ENCODE results near the gene RFX5. TPM values are rescaled to one million over a fixed set of nuclear protein-coding genes. Genes with fewer than 3 reads are reported as not detected.

The RFX5 gene
- polyA plus RNA-seq, 2 of the 4 experiments (the other 2 are of a cell fraction) = 55.9 to 60.1 TPM

GRCh38 chr1:151343587-151343986 lies 3.5 kb downstream of the RFX5 start (continued):
- TF ChIP-seq HOXA7 (CRISPR knock-in tag; IDR thresholded peaks at IDR 0.05) (no peak), SMC3 (IDR thresholded peaks at IDR 0.05) (no peak)

- no peak overlapping the region for H3K4me3 ChIP-seq
- FAIRE-seq = no peak
- no peak for TF ChIP-seq CHD2 (IDR thresholded peaks at IDR 0.05; ENCODE audit: low read length, partially characterized antibody)
- no peak for TF ChIP-seq SREBF2 (IDR thresholded peaks at IDR 0.05)
- TF ChIP-seq BHLHE40 (IDR thresholded peaks at IDR 0.05; ENCODE audit: low read depth, low read length) = no peak
- no peak for TF ChIP-seq ESRRA (IDR thresholded peaks at IDR 0.05; ENCODE audit: borderline replicate concordance, low read length)
- no peak for TF ChIP-seq HEYL (CRISPR knock-in tag; IDR thresholded peaks at IDR 0.05)
- ChIA-PET POLR2A (no interaction called here), CTCF (interaction anchor here (7.6 to 11.2 kb wide), 2 partner anchors 13 to 30 kb away, joined by 108 to 831 read pairs; partner anchors contain the start of gene PI4KB)
- H3K4me1 ChIP-seq = peaks cover 12% of the 10 kb centered on the region
- no peak for ATAC-seq
- 82% methylated on average over 6 of the region's 6 CpGs for WGBS (ENCODE audit: missing lambda C conversion rate)
- DNase-seq (ENCODE audit: low read depth in 1 of 2, low spot score in 1 of 2) = no peak
- no peak overlapping the region for H3K4me2 ChIP-seq
- no peaks in the 10 kb centered on the region for H3K9me3 ChIP-seq
- no peak overlapping the region for H3K27ac ChIP-seq
These were observed 4.5 kb downstream of the RFX5 start for GRCh38 chr1:151342569-151342968.

- DNase-seq (ENCODE audit: low read depth in 1 of 2, low spot score in 1 of 2) = no peak
- no peak overlapping the region for H3K27ac ChIP-seq
- no peak overlapping the region for H3K4me2 ChIP-seq
- H3K4me3 ChIP-seq = no peak overlapping the region
- CTCF ChIA-PET = interaction anchor here (1.8 to 11.2 kb wide), 4 partner anchors 13 to 134 kb away, joined by 4 to 831 read pairs (median 58); partner anchors contain the start of gene PI4KB
- H3K9me3 ChIP-seq = no peaks in the 10 kb centered on the region
- POLR2A ChIA-PET = interaction anchor here (1.8 to 2.0 kb wide), 2 partner anchors 14 to 31 kb away, joined by 7 to 9 read pairs; partner anchors contain the start of gene PI4KB
- peaks cover 12% of the 10 kb centered on the region for H3K4me1 ChIP-seq
- 88% methylated on average over 2 of the region's 2 CpGs for WGBS (ENCODE audit: missing lambda C conversion rate)
- TF ChIP-seq PHF8 (IDR thresholded peaks at IDR 0.05; ENCODE audit: borderline replicate concordance, low read depth) (no peak), MAFK (IDR thresholded peaks at IDR 0.05; ENCODE audit: partially characterized antibody) (no peak), ZFP36 (IDR thresholded peaks at IDR 0.05; ENCODE audit: borderline replicate concordance, partially characterized antibody) (no peak), RCOR1 (IDR thresholded peaks at IDR 0.05; ENCODE audit: low read depth, low read length) (no peak), HMGXB4 (CRISPR knock-in tag; IDR thresholded peaks at IDR 0.05; ENCODE audit: borderline replicate concordance) (no peak), CHD2 (IDR thresholded peaks at IDR 0.05; ENCODE audit: low read length, partially characterized antibody) (no peak), EHF (CRISPR knock-in tag; IDR thresholded peaks at IDR 0.05) (no peak), MAZ (IDR thresholded peaks at IDR 0.05; ENCODE audit: borderline replicate concordance, low read depth, low read length) (no peak), HOXA7 (CRISPR knock-in tag; IDR thresholded peaks at IDR 0.05) (no peak), EHMT2 (IDR thresholded peaks at IDR 0.05; ENCODE audit: low read depth) (no peak), RARB (CRISPR knock-in tag; IDR thresholded peaks at IDR 0.05) (no peak)
- TF ChIP-seq, protein P1, sequence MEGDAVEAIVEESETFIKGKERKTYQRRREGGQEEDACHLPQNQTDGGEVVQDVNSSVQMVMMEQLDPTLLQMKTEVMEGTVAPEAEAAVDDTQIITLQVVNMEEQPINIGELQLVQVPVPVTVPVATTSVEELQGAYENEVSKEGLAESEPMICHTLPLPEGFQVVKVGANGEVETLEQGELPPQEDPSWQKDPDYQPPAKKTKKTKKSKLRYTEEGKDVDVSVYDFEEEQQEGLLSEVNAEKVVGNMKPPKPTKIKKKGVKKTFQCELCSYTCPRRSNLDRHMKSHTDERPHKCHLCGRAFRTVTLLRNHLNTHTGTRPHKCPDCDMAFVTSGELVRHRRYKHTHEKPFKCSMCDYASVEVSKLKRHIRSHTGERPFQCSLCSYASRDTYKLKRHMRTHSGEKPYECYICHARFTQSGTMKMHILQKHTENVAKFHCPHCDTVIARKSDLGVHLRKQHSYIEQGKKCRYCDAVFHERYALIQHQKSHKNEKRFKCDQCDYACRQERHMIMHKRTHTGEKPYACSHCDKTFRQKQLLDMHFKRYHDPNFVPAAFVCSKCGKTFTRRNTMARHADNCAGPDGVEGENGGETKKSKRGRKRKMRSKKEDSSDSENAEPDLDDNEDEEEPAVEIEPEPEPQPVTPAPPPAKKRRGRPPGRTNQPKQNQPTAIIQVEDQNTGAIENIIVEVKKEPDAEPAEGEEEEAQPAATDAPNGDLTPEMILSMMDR (IDR thresholded peaks at IDR 0.05) = no peak
- TF ChIP-seq, protein P2, sequence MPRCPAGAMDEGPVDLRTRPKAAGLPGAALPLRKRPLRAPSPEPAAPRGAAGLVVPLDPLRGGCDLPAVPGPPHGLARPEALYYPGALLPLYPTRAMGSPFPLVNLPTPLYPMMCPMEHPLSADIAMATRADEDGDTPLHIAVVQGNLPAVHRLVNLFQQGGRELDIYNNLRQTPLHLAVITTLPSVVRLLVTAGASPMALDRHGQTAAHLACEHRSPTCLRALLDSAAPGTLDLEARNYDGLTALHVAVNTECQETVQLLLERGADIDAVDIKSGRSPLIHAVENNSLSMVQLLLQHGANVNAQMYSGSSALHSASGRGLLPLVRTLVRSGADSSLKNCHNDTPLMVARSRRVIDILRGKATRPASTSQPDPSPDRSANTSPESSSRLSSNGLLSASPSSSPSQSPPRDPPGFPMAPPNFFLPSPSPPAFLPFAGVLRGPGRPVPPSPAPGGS (IDR thresholded peaks at IDR 0.05) = no peak
- no peak for FAIRE-seq
- ATAC-seq = no peak; a peak in 1 of 6 replicates
These were observed 5.0 kb downstream of the RFX5 start for GRCh38 chr1:151342021-151342420.
